ENCODE results near the gene MRPL4. TPM values are rescaled to one million over a fixed set of nuclear protein-coding genes. Genes with fewer than 3 reads are reported as not detected.

The MRPL4 gene
- total RNA-seq, 2 experiments from 2014 or later, result 148 to 155 TPM

GRCh38 chr19:10209315-10209714, 42.7 kb upstream of the MRPL4 start:
- ChIA-PET CTCF (ENCODE audit: unreplicated experiment) (no interaction called here), POLR2A (interaction anchor here (1.1 to 2.4 kb wide), 2 partner anchors 8 to 11 kb away, joined by 8 to 10 read pairs; no protein-coding TSS in a partner anchor)
- H3K27ac ChIP-seq (ENCODE audit: low read depth, low read length, poor library complexity, severe bottlenecking), result no peak overlapping the region
- H3K9me2 ChIP-seq (ENCODE audit: insufficient read depth, low read length), result no peaks in the 10 kb centered on the region
- peaks cover 13% of the 10 kb centered on the region for H3K36me3 ChIP-seq (ENCODE audit: insufficient read depth, low read length)
- no TSS peak for BruUV-seq (replicated peaks)
- no peak overlapping the region for H3K4me2 ChIP-seq (ENCODE audit: low read length)
- no peaks in the 10 kb centered on the region for H3K79me2 ChIP-seq (ENCODE audit: insufficient read depth, low read depth, low read length)
- H3K4me3 ChIP-seq (ENCODE audit: low read depth, low read length, poor library complexity, severe bottlenecking), result no peak overlapping the region
- TF ChIP-seq CTCF (conservative IDR thresholded peaks at IDR 0.05; ENCODE audit: low read length), result no peak
- TF ChIP-seq EZH2phosphoT487 (IDR thresholded peaks at IDR 0.05; ENCODE audit: borderline replicate concordance, low read depth, low read length), result no peak
- H4K20me1 ChIP-seq (ENCODE audit: insufficient read depth, low read length), result no peaks in the 10 kb centered on the region
- 0 out of 2 replicates have a peak, but pooled peaks cover 9% of the 10 kb centered on the region for H3K9me3 ChIP-seq (ENCODE audit: low read length)
- no peak overlapping the region for H2AFZ ChIP-seq (ENCODE audit: low read length)
- intact Hi-C loops (cut with micrococcal nuclease; ENCODE audit: unreplicated experiment), result no loop called here
- no peak for DNase-seq (ENCODE audit: low spot score)
- peaks cover 7% of the 10 kb centered on the region for H3K4me1 ChIP-seq (ENCODE audit: insufficient read depth, low read length, poor library complexity, severe bottlenecking)

- BruUV-seq (replicated peaks), result no TSS peak
- Histone ChIP-seq H3K27ac (ENCODE audit: low read depth, low read length, poor library complexity, severe bottlenecking) (no peak overlapping the region), H3K9me3 (ENCODE audit: low read length) (0 out of 2 replicates have a peak, but pooled peaks cover 9% of the 10 kb centered on the region), H4K20me1 (ENCODE audit: insufficient read depth, low read length) (no peaks in the 10 kb centered on the region), H3K4me3 (ENCODE audit: low read depth, low read length, poor library complexity, severe bottlenecking) (no peak overlapping the region), H3K4me1 (ENCODE audit: insufficient read depth, low read length, poor library complexity, severe bottlenecking) (no peaks in the 10 kb centered on the region), H3K4me2 (ENCODE audit: low read length) (no peak overlapping the region), H3K36me3 (ENCODE audit: insufficient read depth, low read length) (peaks cover 16% of the 10 kb centered on the region), H2AFZ (ENCODE audit: low read length) (no peak overlapping the region), H3K9me2 (ENCODE audit: insufficient read depth, low read length) (no peaks in the 10 kb centered on the region), H3K79me2 (ENCODE audit: insufficient read depth, low read depth, low read length) (no peaks in the 10 kb centered on the region)
- CTCF ChIA-PET (ENCODE audit: unreplicated experiment), result no interaction called here
- POLR2A ChIA-PET, result interaction anchor here (2.4 kb wide), 1 partner anchor 10 kb away, joined by 10 read pairs; no protein-coding TSS in a partner anchor
- intact Hi-C loops (cut with micrococcal nuclease; ENCODE audit: unreplicated experiment), result no loop called here
- TF ChIP-seq EZH2phosphoT487 (IDR thresholded peaks at IDR 0.05; ENCODE audit: borderline replicate concordance, low read depth, low read length) (no peak), CTCF (conservative IDR thresholded peaks at IDR 0.05; ENCODE audit: low read length) (no peak)
- no peak for DNase-seq (ENCODE audit: low spot score)
Observed at GRCh38 chr19:10211061-10211460, 41.0 kb upstream of the MRPL4 start.

GRCh38 chr19:10211691-10212090, 40.3 kb upstream of the MRPL4 start:
- BruUV-seq (replicated peaks), result no TSS peak
- POLR2A ChIA-PET, result interaction anchor here (0.6 to 2.4 kb wide), 2 partner anchors 11 to 172 kb away, joined by 5 to 10 read pairs; no protein-coding TSS in a partner anchor
- intact Hi-C loops (cut with micrococcal nuclease; ENCODE audit: unreplicated experiment), result no loop called here

More at GRCh38 chr19:10211691-10212090, 40.3 kb upstream of the MRPL4 start:
- CTCF ChIA-PET (ENCODE audit: unreplicated experiment), result interaction anchor here (0.7 kb wide), 1 partner anchor 47 kb away, joined by 3 read pairs; no protein-coding TSS in a partner anchor
- H2AFZ ChIP-seq (ENCODE audit: low read length), result no peak overlapping the region
- DNase-seq (ENCODE audit: low spot score), result no peak
- H3K9me3 ChIP-seq (ENCODE audit: low read length), result 0 out of 2 replicates have a peak, but pooled peaks cover 9% of the 10 kb centered on the region
- TF ChIP-seq CTCF (conservative IDR thresholded peaks at IDR 0.05; ENCODE audit: low read length) (no peak), EZH2phosphoT487 (IDR thresholded peaks at IDR 0.05; ENCODE audit: borderline replicate concordance, low read depth, low read length) (no peak)
- no peak overlapping the region for H3K4me3 ChIP-seq (ENCODE audit: low read depth, low read length, poor library complexity, severe bottlenecking)
- H3K36me3 ChIP-seq (ENCODE audit: insufficient read depth, low read length), result peaks cover 21% of the 10 kb centered on the region
- no peaks in the 10 kb centered on the region for H3K79me2 ChIP-seq (ENCODE audit: insufficient read depth, low read depth, low read length)
- H3K27ac ChIP-seq (ENCODE audit: low read depth, low read length, poor library complexity, severe bottlenecking), result no peak overlapping the region
- no peaks in the 10 kb centered on the region for H3K9me2 ChIP-seq (ENCODE audit: insufficient read depth, low read length)
- H3K4me2 ChIP-seq (ENCODE audit: low read length), result no peak overlapping the region
- H4K20me1 ChIP-seq (ENCODE audit: insufficient read depth, low read length), result no peaks in the 10 kb centered on the region
- H3K4me1 ChIP-seq (ENCODE audit: insufficient read depth, low read length, poor library complexity, severe bottlenecking), result no peaks in the 10 kb centered on the region
